Stimulated activated CD8-positive, alpha-beta memory T cell treated with anti-CD3 and anti-CD28 coated beads, Interleukin-12 subunit alpha, Interleukin-12 subunit beta, amount 100 ng/mL, for 4 hours (primary cell): ENCODE results near the gene MRPL43.
A peak's percentile ranks its signal among the peaks of the same experiment; 100 is the strongest.
"Not testable (repeated sequence)": the region's sequence is repeated elsewhere in the genome, so short reads cannot be mapped to it uniquely, and the experiment has no call there.

Source experiments
- DNase-seq: peaks from one replicate; pipeline ENCODE4 v3.0.0-alpha.2; 2020; ENCODE audit warnings: low read depth

The MRPL43 gene

DNA sequence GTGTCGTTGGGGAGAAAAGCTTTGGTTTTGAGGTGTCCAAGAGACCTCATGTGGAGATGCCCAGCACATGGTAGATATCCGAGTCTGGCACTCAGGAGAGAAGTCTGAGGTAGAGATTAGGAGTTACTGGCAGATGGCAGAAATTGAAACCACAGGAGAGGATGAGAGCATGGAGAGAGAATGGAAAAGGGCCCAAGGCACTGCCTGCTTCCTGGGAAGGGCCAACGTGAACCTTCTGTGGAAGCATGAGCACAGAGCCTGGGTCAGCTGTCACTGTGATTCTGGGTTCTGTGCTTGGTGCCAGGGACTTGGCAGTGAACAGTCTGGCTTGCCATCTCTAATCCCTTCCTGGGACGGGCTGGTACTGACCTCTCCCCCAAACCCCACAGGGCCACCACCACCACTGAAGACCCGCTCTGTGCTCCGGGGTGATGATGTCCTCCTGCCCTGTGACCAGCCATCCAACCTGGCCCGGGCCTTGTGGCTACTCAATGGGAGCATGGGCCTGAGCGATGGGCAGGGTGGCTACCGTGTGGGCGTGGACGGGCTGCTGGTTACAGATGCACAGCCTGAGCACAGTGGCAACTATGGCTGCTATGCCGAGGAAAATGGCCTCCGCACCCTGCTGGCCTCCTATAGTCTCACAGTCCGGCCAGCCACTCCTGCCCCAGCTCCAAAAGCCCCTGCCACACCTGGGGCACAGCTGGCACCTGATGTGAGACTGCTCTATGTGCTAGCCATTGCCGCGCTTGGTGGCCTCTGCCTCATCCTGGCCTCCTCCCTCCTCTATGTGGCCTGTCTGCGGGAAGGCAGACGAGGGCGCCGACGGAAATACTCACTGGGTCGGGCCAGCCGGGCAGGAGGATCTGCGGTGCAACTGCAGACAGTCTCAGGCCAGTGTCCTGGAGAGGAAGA is 4.1 kb downstream of the MRPL43 start:
- DNase-seq, result no peak

DNA sequence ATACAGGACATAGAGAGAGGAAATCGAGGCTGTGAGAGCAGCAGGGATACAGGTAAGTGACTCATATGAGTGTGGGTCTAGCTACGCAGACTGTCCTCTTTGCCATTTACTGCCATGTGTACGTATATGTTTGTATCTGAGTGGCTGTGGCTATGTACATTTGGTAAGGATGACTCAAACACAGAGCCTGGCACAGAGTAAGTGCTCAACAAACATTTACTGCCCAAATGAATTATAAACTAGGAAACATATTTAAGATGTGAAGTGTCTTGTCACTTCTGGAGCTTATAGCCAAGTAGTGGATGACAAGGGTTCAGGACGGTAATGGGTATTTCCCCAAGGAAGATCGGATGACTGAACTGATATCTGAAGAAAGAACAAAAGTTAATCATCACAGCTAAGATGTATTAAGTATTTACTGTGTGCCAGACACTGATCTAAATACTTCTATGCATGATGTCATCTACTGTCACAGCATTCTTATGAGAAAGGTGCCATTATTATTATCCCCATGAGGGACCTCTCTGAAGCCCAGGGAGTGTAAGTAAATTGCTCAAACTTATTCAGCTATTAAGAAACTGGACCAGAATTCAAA is 6.0 kb downstream of the MRPL43 start:
- no peak for DNase-seq

DNA sequence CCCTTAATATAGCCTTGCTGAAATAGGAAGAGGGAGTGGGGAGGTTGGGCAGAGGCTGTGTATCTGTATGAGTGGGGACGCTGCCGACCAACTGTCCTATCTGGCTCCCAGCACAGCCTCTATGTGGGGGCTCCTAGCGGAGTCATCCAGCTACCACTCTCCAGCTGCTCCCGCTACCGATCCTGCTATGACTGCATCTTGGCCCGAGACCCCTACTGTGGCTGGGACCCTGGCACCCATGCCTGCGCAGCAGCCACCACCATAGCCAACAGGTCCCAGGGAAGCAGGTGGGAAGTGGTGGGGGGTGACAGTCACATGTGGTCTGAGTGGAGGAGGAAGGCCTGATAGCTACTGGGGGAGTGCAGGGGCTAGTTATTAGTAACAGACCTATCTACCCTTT is 6.6 kb downstream of the MRPL43 start:
- DNase-seq, result no peak

DNA sequence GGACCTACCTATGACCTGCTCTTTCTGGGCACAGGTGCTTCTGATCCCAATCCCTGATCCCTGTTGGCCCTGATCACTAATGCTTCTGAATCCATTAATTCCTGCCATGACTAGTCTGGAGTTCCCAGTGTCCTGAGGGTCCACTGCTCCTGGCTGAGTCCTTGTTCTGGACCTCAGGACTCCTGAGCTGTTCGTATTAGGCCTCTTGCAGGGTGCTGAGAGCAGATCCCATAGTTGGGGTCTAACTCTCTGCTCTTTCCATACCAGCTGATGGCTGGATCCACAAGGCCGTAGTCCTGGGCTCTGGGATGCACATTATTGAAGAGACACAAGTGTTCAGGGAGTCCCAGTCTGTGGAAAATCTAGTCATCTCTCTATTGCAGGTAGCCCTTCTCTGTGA is 7.0 kb downstream of the MRPL43 start:
- no peak for DNase-seq

DNA sequence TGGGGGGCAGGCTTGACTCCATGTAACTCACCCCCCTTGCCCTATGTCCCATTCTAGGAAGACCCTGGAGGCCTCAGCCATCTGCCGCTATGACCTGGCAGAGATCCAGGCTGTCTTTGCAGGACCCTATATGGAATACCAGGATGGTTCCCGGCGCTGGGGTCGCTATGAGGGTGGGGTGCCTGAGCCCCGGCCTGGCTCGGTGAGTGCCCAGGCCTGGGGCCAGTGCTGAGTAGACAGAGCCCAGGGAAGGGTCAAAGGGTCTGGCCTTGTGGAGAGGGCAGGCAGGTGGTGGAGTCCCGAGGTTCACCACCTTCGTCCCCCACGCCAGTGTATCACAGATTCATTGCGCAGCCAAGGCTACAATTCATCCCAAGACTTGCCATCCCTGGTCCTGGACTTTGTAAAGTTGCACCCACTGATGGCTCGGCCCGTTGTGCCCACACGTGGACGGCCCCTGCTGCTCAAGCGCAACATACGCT is 7.5 kb downstream of the MRPL43 start:
- DNase-seq, result no peak

DNA sequence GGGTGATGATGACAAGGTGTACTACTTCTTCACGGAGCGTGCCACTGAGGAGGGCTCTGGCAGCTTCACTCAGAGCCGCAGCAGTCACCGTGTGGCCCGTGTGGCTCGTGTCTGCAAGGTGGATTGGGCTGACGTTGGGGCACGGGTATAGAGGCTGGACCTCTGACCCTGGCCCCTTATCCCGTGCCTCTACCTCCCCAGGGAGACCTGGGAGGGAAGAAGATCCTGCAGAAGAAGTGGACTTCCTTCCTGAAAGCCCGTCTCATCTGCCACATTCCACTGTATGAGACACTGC is 8.4 kb downstream of the MRPL43 start:
- DNase-seq, result no peak

DNA sequence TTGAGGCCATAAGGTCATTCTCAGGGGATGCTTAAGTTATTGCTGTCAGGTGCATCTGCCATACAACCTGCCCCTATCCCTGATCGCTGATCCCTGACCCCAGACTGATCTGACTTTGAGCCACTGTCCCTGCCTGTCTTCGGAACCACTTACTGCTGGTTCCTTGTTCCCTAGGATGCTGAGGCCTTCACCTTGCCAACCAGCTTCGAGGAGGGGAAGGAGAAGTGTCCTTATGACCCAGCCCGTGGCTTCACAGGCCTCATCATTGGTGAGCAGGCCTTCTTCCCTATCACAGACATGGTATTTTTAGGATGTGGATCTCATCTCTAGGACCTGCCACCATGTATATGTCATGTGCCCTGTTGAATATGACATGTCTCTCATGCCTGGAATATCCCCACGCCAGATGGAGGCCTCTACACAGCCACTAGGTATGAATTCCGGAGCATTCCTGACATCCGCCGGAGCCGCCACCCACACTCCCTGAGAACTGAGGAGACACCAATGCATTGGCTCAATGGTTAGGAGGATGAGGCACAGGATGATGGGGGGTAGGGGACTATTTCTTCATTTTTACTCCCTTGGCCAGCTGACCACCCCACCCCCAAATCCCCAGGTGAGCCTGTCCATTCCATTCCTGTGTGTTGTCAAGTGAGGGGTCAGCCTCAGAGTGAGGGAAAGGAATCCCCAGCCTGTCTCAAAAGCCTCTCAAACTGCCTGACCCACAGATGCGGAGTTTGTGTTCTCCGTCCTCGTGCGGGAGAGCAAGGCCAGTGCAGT is 9.0 kb downstream of the MRPL43 start:
- no peak for DNase-seq

DNA sequence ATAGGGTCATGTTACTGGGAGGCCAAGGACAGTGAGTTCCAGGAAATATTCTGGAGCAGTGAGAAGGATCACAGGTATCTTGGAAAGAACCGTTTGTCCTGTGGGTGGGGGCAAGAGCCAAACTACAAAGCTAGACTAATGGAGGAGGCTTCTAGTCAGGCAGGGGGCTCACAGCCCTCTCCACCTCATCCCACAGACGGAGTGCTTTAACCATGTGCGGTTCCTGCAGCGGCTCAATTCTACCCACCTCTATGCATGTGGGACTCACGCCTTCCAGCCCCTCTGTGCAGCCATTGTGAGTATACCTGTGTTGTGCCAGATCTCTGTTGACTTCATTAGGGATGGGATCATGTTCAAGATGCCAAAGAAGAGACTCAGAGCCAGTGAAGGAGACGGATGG is 9.9 kb downstream of the MRPL43 start:
- no peak for DNase-seq

DNA sequence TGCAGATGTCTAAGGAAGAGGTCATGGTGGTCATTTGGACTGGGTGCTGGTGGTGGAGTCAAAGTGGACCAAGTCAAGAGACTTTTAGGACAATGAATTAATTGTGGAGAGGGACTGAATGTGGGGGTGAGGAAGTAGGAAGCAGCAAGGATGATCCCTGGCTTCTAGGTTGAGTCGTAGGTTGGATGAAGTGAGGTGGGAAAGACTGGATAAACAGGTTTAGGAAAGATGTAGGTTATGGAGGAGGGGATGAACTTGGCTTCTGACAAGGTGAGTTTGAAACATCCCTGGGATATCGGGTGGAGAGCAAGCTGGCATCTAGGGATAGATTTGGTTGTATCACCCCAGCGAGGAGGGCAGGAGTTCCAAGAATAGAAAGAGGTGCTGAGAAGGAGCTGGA is 10.4 kb downstream of the MRPL43 start:
- DNase-seq, result no peak

DNA sequence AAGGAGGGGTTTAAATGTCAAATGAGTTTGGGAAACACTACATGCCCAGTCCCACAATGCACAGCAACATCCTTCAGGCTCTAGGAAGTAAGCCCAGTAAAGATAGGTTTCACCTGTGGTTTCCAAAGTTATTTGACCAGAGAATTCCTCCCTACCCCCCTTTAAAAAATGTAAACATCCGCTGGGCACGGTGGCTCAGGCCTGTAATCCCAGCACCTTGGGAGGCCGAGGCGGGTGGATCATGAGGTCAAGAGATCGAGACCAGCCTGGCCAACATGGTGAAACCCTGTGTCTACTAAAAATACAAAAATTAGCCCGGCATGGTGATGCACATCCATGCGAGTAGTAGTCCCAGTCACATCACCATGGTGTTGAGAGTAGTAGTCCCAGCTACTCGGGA is 11.9 kb downstream of the MRPL43 start:
- DNase-seq, result not testable (repeated sequence)

DNA sequence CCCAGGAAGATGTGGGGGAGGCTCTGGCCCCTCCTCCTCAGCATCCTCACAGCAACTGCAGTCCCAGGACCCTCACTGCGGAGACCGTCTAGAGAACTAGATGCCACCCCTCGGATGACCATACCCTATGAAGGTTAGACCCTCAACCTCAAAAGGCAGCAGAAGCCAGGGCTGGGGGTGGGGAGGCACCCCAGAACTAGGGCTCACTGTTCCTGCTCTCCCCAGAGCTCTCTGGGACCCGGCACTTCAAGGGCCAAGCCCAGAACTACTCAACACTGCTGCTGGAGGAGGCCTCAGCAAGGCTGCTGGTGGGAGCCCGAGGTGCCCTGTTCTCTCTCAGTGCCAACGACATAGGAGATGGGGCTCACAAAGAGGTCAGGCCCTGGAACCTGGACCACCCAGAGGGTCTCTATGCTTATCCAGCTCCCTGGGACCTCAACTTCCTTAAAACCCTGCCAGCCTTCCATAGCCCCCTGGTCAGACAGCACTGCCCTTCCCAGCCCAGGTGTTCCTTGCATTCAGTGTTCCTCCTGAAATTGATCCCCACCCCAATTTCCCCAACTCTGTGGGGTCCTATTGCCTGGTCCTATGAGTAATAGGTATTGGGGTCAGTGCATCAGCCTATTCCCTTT is 14.3 kb downstream of the MRPL43 start:
- no peak for DNase-seq

DNA sequence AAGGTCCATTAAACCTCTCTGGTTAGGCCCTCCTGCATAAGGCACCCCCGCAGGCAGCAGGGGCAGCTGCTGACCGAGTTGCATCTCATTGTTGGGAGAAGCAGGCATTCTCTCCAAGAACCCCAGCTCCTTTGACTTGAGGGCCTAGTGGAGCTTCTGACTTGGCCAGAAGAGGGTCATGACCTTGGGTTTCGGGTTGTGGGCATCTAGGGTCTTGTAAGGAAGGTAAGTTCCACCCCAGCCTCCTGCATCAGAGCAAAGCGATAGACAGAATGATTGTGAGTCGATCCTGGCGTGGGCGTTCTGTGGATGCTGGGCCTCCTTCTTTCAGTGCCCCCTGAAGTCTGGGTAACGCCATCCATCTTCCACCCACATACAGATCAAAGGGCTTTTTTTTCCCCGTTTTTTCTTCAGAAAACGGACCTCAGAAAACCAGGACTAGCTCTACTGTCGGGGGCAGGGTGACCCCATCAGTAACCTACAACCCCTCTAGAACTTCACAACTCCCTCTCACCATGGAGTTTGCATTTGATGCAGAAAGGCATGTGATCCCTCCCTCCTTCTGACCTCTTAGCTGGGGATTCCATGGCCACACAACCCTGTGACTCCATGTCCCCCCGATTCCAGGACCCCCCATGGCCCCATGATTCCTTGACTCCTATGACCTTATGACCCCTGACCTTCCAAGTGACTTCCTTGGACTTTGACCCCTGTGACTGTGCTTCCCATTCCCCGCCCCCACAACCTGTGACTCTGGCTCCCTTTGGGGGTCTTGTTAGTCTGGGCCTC is 15.0 kb downstream of the MRPL43 start:
- DNase-seq, result no peak

DNA sequence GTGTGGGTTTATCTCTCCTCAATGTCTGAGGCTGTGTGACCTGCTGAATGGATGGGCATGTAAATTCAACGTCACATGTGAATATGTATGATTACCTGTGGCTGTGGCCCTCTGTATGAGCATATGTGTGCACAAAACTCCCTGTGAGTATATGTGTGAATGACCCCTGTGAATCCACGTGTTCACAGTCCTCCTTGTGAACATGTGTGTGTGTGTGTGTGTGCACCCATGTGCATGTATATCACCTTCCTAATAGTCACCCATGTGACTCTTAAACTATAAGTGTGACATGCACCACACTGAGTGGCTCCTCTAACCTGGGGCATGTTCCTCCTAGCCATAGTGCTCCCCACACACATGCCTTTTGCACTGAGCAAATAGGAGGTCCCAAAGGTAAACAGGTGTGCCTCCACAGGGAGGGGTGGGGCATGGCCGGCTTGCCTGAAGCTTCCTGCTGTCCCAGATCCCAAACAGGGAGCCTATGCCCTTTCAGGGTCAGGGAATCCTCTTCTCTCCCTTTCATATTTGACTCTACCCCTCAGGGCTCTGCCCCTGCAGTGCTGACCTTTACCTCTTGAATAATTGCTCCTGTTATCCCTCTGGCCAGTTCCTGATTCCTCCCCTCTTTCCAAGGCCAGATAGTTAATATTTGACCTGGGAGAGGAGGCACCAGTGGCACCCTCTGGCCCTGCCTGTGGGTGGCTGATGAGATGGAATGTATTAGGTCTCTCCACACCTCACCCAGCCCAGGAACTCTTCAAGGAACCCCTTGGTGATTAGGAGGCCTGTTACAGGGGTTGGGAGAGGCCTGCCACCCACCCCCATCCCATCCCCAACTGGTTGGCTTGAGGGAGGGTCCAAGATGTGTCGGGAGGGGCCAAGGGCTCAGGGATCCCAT is 16.1 kb downstream of the MRPL43 start:
- DNase-seq, result no peak

DNA sequence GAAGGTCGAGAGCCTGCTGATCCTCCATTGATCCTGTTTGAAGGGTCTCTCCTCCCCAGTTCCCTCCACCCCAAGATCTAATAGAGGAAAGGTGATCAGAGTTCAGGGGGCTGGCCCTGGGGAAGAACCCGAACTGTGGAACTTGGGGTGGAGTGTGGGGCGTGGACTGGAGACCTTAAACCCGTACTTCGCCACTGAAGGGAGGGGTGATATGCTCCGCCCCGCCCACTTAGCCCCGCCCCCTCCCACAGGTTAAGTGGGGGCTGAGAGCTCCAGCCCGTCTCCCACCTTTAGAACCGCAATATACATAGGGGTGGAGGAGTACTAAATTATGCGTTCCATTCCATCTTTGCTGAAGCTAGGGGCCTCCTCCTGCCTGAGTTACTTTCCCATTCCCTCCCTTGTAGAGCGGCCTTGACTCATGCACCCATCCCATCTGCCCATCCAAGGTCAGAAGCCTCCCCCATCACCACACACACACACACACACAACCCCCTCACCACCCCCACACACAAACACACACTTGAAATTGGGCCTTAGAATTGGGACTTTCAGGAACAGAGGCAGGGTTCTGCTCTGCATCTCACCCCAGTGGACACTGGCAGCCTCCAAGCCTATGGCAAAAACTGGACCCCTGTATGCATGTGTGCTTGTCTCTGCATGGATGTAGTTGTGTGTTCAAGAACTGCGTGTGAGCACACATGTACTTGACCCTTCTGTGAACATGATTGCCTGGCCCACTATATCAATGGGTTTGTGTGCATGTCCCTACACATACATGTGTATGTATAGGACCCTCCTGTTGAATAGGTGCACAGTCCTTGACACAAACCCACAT is 17.0 kb downstream of the MRPL43 start:
- peak; percentile 17 for DNase-seq

DNA sequence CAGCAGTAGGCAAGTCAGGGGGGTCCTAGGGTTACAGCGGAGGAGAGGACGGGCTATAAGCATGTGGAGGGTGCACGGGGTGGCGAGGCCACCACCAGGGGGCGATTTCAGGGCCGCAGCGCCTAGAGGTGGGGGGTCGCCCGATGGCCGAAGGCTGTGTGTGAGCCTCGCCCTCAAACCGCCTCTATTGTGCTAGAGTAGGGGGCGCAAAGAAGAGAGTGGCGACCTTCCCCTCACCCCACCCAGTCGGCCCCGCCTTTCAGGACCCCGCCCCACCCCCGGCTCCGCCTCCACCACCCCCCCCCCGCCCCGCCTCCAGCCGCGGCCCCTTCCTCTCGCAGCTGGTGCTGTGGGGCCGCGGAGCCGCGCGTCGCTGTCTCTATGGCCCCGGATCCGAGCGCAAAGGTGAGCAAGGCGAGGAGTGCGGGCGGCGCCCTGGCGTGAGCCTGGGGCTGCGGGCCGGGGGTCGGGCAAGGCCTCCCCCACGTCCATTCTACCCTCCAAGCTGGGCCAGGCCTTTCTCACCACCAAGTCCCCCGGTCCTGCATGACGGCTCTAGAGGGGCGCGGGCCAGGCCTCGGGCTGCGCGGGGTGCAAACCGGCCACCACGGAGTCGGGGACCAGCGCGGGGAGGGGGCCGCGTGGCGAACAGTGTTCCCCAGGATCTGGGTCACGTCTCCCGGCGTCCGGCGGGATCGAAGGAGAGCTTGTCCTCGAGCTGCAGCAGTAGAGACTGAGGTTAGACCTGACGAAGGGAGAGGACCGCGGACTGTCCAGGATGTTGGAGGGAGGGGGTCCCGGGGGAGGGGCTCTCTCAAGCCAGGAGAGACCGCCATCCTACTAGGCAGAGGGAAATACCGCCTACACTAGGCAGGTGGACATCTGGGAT is 17.9 kb downstream of the MRPL43 start, which contains the start of gene SEMA4G:
SEMA4G (plus strand) TSS at position 318 of the 889 bp plus-strand sequence. CDS start 3,409 bp downstream, outside the sequence.
- DNase-seq, result no peak

DNA sequence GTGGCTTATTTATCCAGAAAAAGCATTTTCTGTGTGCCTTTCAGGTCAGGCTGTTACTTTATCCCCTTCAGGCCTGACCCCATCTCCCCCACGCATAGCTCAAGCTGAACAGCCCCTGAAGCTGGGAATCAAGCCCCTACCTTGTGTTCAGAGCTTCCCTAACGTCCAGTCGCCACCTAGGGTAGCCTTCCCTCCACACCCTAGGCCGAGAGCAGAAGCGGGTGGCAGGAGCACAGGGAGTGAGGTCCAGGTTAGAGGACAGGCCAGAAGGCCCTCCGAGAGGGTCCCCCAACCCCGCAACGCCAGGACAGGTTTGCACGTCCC is 18.5 kb downstream of the MRPL43 start:
- DNase-seq, result no peak

DNA sequence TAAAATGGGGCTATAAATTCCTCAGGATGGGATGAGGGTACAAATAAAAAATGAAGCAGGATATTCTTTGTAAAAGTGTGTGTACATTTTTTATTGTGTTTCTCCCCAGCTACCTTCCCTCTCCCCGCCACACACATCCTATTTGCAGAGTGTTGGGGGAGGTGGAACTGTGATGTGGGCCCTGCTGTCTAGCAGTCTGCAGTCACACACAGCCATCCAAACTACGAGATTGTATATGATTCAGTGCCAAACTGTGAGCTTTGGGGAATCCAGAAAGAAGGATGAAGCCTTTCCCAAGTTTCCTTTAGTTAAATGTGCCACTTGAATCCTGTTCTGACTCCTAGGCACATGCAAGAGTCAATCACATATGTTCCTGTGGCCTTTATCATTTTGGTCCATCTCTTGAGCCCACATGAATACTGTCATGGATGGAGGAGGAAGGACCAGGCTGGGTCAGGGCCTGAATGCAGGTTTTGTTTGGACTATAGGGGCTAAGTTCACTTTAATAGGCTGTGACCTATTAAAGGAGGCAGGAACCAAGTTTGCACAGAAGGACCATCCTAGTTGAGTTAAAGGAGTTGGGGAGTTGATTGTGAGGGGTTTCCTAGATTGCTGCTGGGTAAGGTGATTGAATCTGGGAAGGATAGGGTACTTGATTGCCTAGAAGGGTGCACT is 19.1 kb downstream of the MRPL43 start:
- no peak for DNase-seq

DNA sequence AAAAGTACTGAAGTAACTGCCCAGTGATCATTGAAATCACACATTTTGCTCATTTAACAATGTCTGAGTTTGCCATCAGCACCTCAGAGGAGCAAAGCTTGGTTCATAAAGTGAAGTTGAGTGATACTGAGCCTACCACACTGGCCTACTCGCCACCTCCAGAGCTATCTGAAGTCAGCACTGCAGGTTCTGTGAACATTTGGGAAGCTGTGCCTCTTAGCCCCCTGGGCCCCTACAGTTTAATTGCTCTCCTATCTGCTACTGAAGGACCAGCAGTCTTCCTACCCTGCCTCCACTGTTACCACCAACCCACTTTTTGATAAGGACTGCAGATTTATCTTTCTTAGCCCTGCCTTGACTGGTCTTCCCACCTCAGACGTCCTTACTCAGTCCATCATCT is 20.0 kb downstream of the MRPL43 start:
- no peak for DNase-seq
